Heart left ventricle (tissue), 16 donors: ENCODE measurements around the gene MCF2L. TPM values are rescaled to one million over a fixed set of nuclear protein-coding genes. Genes with fewer than 3 reads are reported as not detected.

Experiments
- ATAC-seq, 4 donors: fragments of 200-7000 bp; cut with Tn5 transposase; one replicate each; pipeline ENCODE4 v1.9.1; 2020 to 2022; ENCODE audit warnings: moderate library complexity in 4 of 4, mild to moderate bottlenecking in 3 of 4, moderate number of reproducible peaks in 1 of 4
- DNase-seq, 5 donors: peaks; one replicate each; pipeline ENCODE4 v3.0.0-alpha.2; 2020
- H3K27ac ChIP-seq, 12 donors: fragments of 200-600 bp; sonication (generic) in 4 of 12; one replicate each; pipeline versions ENCODE4 v1.5.0 to v1.8.0; 2016 to 2022; ENCODE audit warnings: mild to moderate bottlenecking in 2 of 12
- H3K27me3 ChIP-seq, 9 donors: fragments of 200-600 bp; sonication (generic) in 2 of 9; one replicate each; pipeline versions ENCODE4 v1.5.1 to v1.8.0; 2016 to 2022; ENCODE audit warnings: mild to moderate bottlenecking in 3 of 9
- H3K36me3 ChIP-seq, 9 donors: fragments of 200-600 bp; sonication (generic) in 2 of 9; one replicate each; pipeline versions ENCODE4 v1.5.0 to v1.8.0; 2018 to 2022; ENCODE audit warnings: mild to moderate bottlenecking in 2 of 9
- H3K4me1 ChIP-seq, 12 donors: fragments of 200-600 bp; sonication (generic) in 4 of 12; one replicate each; pipeline versions ENCODE4 v1.5.0 to v1.8.0; 2016 to 2022; ENCODE audit warnings: mild to moderate bottlenecking in 3 of 12
- H3K4me3 ChIP-seq, 12 donors: fragments of 200-600 bp; sonication (generic) in 4 of 12; one replicate each; pipeline versions ENCODE4 v1.5.0 to v1.8.0; 2017 to 2022; ENCODE audit warnings: mild to moderate bottlenecking in 9 of 12, moderate library complexity in 4 of 12
- H3K9me3 ChIP-seq, 12 donors: fragments of 200-600 bp; sonication (generic) in 4 of 12; one replicate each; pipeline versions ENCODE4 v1.5.0 to v1.8.0; 2016 to 2022; ENCODE audit warnings: mild to moderate bottlenecking in 1 of 12
- POLR2A ChIP-seq, 2 donors: fragments of 450-650 bp; IDR thresholded peaks; one replicate each; pipeline ENCODE4 v1.6.1; 2017; ENCODE audit warnings: antibody characterized with exemption in 2 of 2, mild to moderate bottlenecking in 2 of 2, moderate library complexity in 2 of 2
- WGBS, 4 donors: extraction: QIAGEN DNeasy Blood & Tissue Kit in 2 of 4; methylation state at CpG; one replicate each; pipeline versions ENCODE4 v1.1.5 to v1.1.7; 2013 to 2018; 5-methylcytosine and 5-hydroxymethylcytosine counted together
- intact Hi-C, 10 donors: fragments of 100-400 bp; cut with DNase I; formaldehyde crosslinking; loops; one replicate each; pipeline versions ENCODE4 v1.11.1 to v1.14.2; 2022
- polyA plus RNA-seq, 2 donors: library from polyadenylated mRNA; stranded (reverse); fragments of 200-250 nt; gene quantifications; one replicate each; pipeline ENCODE4 v1.2.3, GENCODE V29; 2013
- total RNA-seq, 9 donors: library from RNA; depleted of rRNA in 2 of 9; stranded (reverse); fragments of >200 nt in 2 of 9; fragmentation: NEBNext Ultra II Directional in 3 of 9; extraction: Animal tissue kit (Norgen Biotek cat#: 25700) in 3 of 9; gene quantifications; one replicate each; pipeline versions ENCODE4 v1.1.0 to v1.2.4, GENCODE V29; 2016 to 2023
- TF ChIP-seq, protein P1 (sequence below), 12 donors: fragments of 200-600 bp; sonication (generic) in 4 of 12; IDR thresholded peaks; one replicate each; pipeline versions ENCODE4 v1.5.0 to v1.8.0; 2018 to 2022; ENCODE audit warnings: antibody characterized with exemption in 12 of 12, mild to moderate bottlenecking in 5 of 12
- donor health status: ischemic (EF 13 %, LVEDD 7.1; RV severe dilation, severe dysfunction).
- donor health status: healthy with polysubstance abuse.
- donor health status: DM: no; HTN: yes; CAD: no.
- donor health status: DM: no; HTN: no; CAD: no.
- donor health status: ischemic (EF 25% LVEDD 6.9; RV normal size, moderate dysfunction).
- donor health status: ischemic (EF 25% LVEDD 5.7; RV mildly dilated, moderate dysfunction).
- donor health status: healthy.
- donor health status: DM: yes; HTN: yes; CAD: no.
- donor health status: ischemic (EF 35%, LVEDD 5.7; RV mildly dilated, moderate dysfunction).
- donor health status: nonischemic (EF 11% LVEDD 7.7; RV severe dilation, severe dysfunction).
- donor health status: DM: yes; HTN: yes; CAD: no.
- donor health status: PGD.
- donor health status: ischemic (EF 29% LVEDD 5.4; RV normal size, mild dysfunction).
- donor health status: nonischemic (EF 23%, LVEDD 6.1; RV moderate dilation, normal function).

Gene MCF2L
- total and polyA plus RNA-seq, 11 donors: 26.0 to 61.0 (median 42.7) TPM

DNA sequence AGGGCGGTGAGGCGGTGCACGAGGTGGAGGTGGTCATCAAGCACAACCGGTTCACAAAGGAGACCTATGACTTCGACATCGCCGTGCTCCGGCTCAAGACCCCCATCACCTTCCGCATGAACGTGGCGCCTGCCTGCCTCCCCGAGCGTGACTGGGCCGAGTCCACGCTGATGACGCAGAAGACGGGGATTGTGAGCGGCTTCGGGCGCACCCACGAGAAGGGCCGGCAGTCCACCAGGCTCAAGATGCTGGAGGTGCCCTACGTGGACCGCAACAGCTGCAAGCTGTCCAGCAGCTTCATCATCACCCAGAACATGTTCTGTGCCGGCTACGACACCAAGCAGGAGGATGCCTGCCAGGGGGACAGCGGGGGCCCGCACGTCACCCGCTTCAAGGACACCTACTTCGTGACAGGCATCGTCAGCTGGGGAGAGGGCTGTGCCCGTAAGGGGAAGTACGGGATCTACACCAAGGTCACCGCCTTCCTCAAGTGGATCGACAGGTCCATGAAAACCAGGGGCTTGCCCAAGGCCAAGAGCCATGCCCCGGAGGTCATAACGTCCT lies 180.0 kb downstream of the MCF2L start:
- ATAC-seq: no peak
- no peak for DNase-seq
- intact Hi-C loops: no loop called here

More for the DNA sequence above, 180.0 kb downstream of the MCF2L start:
- Histone ChIP-seq H3K4me3 (no peak overlapping the region), H3K36me3 (no peaks in the 10 kb centered on the region), H3K4me1 (peaks cover 3 to 21% (median 14%) of the 10 kb centered on the region in 12 donors), H3K27me3 (peaks cover 0 to 7% (median 0%) of the 10 kb centered on the region in 9 donors), H3K27ac (no peak overlapping the region), H3K9me3 (no peaks in the 10 kb centered on the region)
- no peak for TF ChIP-seq POLR2A (IDR thresholded peaks at IDR 0.05)
- TF ChIP-seq, protein P1, sequence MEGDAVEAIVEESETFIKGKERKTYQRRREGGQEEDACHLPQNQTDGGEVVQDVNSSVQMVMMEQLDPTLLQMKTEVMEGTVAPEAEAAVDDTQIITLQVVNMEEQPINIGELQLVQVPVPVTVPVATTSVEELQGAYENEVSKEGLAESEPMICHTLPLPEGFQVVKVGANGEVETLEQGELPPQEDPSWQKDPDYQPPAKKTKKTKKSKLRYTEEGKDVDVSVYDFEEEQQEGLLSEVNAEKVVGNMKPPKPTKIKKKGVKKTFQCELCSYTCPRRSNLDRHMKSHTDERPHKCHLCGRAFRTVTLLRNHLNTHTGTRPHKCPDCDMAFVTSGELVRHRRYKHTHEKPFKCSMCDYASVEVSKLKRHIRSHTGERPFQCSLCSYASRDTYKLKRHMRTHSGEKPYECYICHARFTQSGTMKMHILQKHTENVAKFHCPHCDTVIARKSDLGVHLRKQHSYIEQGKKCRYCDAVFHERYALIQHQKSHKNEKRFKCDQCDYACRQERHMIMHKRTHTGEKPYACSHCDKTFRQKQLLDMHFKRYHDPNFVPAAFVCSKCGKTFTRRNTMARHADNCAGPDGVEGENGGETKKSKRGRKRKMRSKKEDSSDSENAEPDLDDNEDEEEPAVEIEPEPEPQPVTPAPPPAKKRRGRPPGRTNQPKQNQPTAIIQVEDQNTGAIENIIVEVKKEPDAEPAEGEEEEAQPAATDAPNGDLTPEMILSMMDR (IDR thresholded peaks at IDR 0.05): no peak
- 94 to 96% (median 94%) methylated on average over 30 to 38 of the region's 38 CpGs for WGBS, 4 donors

Other genes with a start within 250 kb of the MCF2L start
- gene F7, start 136.6 kb downstream of the MCF2L start, total RNA-seq: under 1 TPM in 3 of 9 donors, not detected in 6; 0.10 to 0.41 (median 0.16) TPM
- under 1 TPM in 1 of 2 donors, not detected in 1; 0.01 TPM for gene F7, start 136.6 kb downstream of the MCF2L start, polyA plus RNA-seq
- 10 to 100 TPM in 4 of 9 donors, 1 to 10 TPM in 5; 2.4 to 13.6 (median 9.8) TPM for gene F10, start 153.6 kb downstream of the MCF2L start, total RNA-seq
- gene F10, start 153.6 kb downstream of the MCF2L start, polyA plus RNA-seq: 1 to 10 TPM; 2.4 to 9.2 TPM
- gene PROZ, start 189.4 kb downstream of the MCF2L start, total RNA-seq: not detected
- gene PROZ, start 189.4 kb downstream of the MCF2L start, polyA plus RNA-seq: not detected
- gene PCID2, start 239.5 kb downstream of the MCF2L start, total RNA-seq: 10 to 100 TPM; 40.1 to 60.2 (median 45.2) TPM
- gene PCID2, start 239.5 kb downstream of the MCF2L start, polyA plus RNA-seq: 10 to 100 TPM; 30.0 to 57.7 TPM
- gene CUL4A, start 240.4 kb downstream of the MCF2L start, total RNA-seq: 100 to 1,000 TPM in 7 of 9 donors, 10 to 100 TPM in 2; 86.7 to 121 (median 114) TPM
- 10 to 100 TPM; 29.7 to 82.1 TPM for gene CUL4A, start 240.4 kb downstream of the MCF2L start, polyA plus RNA-seq